Measurements from ENCODE around the gene PADI3.

GRCh38 chr1:17295292-17295691, 46.4 kb downstream of the PADI3 start:
- TF ChIP-seq, protein P1, sequence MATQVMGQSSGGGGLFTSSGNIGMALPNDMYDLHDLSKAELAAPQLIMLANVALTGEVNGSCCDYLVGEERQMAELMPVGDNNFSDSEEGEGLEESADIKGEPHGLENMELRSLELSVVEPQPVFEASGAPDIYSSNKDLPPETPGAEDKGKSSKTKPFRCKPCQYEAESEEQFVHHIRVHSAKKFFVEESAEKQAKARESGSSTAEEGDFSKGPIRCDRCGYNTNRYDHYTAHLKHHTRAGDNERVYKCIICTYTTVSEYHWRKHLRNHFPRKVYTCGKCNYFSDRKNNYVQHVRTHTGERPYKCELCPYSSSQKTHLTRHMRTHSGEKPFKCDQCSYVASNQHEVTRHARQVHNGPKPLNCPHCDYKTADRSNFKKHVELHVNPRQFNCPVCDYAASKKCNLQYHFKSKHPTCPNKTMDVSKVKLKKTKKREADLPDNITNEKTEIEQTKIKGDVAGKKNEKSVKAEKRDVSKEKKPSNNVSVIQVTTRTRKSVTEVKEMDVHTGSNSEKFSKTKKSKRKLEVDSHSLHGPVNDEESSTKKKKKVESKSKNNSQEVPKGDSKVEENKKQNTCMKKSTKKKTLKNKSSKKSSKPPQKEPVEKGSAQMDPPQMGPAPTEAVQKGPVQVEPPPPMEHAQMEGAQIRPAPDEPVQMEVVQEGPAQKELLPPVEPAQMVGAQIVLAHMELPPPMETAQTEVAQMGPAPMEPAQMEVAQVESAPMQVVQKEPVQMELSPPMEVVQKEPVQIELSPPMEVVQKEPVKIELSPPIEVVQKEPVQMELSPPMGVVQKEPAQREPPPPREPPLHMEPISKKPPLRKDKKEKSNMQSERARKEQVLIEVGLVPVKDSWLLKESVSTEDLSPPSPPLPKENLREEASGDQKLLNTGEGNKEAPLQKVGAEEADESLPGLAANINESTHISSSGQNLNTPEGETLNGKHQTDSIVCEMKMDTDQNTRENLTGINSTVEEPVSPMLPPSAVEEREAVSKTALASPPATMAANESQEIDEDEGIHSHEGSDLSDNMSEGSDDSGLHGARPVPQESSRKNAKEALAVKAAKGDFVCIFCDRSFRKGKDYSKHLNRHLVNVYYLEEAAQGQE (IDR thresholded peaks at IDR 0.05; ENCODE audit: low read depth): no peak
- TF ChIP-seq EP300 (IDR thresholded peaks at IDR 0.05; ENCODE audit: borderline replicate concordance) (no peak), TEAD4 (IDR thresholded peaks at IDR 0.05) (no peak), CEBPB (IDR thresholded peaks at IDR 0.05) (no peak), NFIC (IDR thresholded peaks at IDR 0.05) (peak; percentile 59; the same call in 1 of the 2 replicates), TAF1 (IDR thresholded peaks at IDR 0.05; ENCODE audit: low read depth) (no peak), YY1 (IDR thresholded peaks at IDR 0.05; ENCODE audit: low read depth) (no peak), TCF12 (IDR thresholded peaks at IDR 0.05; ENCODE audit: low read depth) (no peak), RAD21 (IDR thresholded peaks at IDR 0.05; ENCODE audit: low read depth) (no peak), MAX (IDR thresholded peaks at IDR 0.05) (no peak), CREB1 (IDR thresholded peaks at IDR 0.05; ENCODE audit: low read depth) (no peak), EGR1 (IDR thresholded peaks at IDR 0.05) (no peak), ZBTB7A (IDR thresholded peaks at IDR 0.05; ENCODE audit: low read depth) (no peak)
- TF ChIP-seq, protein P2, sequence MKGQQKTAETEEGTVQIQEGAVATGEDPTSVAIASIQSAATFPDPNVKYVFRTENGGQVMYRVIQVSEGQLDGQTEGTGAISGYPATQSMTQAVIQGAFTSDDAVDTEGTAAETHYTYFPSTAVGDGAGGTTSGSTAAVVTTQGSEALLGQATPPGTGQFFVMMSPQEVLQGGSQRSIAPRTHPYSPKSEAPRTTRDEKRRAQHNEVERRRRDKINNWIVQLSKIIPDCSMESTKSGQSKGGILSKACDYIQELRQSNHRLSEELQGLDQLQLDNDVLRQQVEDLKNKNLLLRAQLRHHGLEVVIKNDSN (IDR thresholded peaks at IDR 0.05): no peak
